HepG2 (cell line): ENCODE data around the gene LSR. TPM values are rescaled to one million over a fixed set of nuclear protein-coding genes. Genes with fewer than 3 reads are reported as not detected.
A peak's percentile ranks its signal among the peaks of the same experiment; 100 is the strongest.

ENCODE experiments used
- CEBPG ChIP-seq: IDR thresholded peaks from 2 replicates; pipeline ENCODE4 v1.6.1; 2016
- DR1 ChIP-seq: sonication (generic); formaldehyde crosslinking; IDR thresholded peaks from 2 replicates; pipeline ENCODE4 v1.8.0; 2021; ENCODE audit warnings: mild to moderate bottlenecking, missing genetic modification reagents, inconsistent platforms
- MEIS2 ChIP-seq: sonication (generic); formaldehyde crosslinking; IDR thresholded peaks from 2 replicates; pipeline ENCODE4 v1.9.0; 2021; ENCODE audit warnings: mild to moderate bottlenecking, missing genetic modification reagents
- NCOA2 ChIP-seq: sonication (generic); formaldehyde crosslinking; IDR thresholded peaks from 2 replicates; pipeline ENCODE4 v1.8.0; 2022; ENCODE audit warnings: inconsistent platforms
- PHF8 ChIP-seq: sonication (generic); formaldehyde crosslinking; IDR thresholded peaks from 2 replicates; pipeline ENCODE4 v1.5.0; 2020; ENCODE audit warnings: missing genetic modification reagents
- PTBP1 ChIP-seq: fragments of 200-400 bp; formaldehyde crosslinking; IDR thresholded peaks from 2 replicates; pipeline ENCODE4 v1.6.1; 2018; ENCODE audit warnings: low read length, low read depth; ENCODE audit not compliant: poor library complexity, severe bottlenecking
- XRCC5 ChIP-seq: fragments of 200-400 bp; formaldehyde crosslinking; optimal IDR thresholded peaks from 2 replicates; pipeline ENCODE3; 2017; ENCODE audit warnings: mild to moderate bottlenecking, low read length
- ZFP62 ChIP-seq: sonication (generic); formaldehyde crosslinking; IDR thresholded peaks from 2 replicates; pipeline ENCODE4 v1.4.0; 2020; ENCODE audit warnings: missing genetic modification reagents
- ZNF292 ChIP-seq: sonication (generic); formaldehyde crosslinking; IDR thresholded peaks from 2 replicates; pipeline ENCODE4 v1.8.1; 2022; ENCODE audit warnings: mild to moderate bottlenecking, low read depth, missing genetic modification reagents, borderline replicate concordance
- ZNF546 ChIP-seq: sonication (generic); formaldehyde crosslinking; conservative IDR thresholded peaks from 2 replicates; pipeline ENCODE4 v1.8.1; 2023; ENCODE audit warnings: mild to moderate bottlenecking, missing genetic modification reagents
- ZNF782 ChIP-seq: sonication (generic); formaldehyde crosslinking; IDR thresholded peaks from 2 replicates; pipeline ENCODE4 v1.4.0; 2020; ENCODE audit warnings: missing genetic modification reagents, mild to moderate bottlenecking, borderline replicate concordance
- polyA plus RNA-seq, 8 experiments: library from polyadenylated mRNA; depleted of rRNA in 3 of 8; stranded (reverse) in 7 of 8; unstranded in 1 of 8; fragments of >200 nt; fragmentation: Illumina TruSeq in 4 of 8; extraction: Trizol in 4 of 8; gene quantifications; 2 replicates each; pipeline versions ENCODE4 v1.2.1 to v1.2.3, GENCODE V29; 2011 to 2016; ENCODE audit warnings: low read depth in 4 of 8, missing spikeins in 1 of 8, mixed read lengths in 1 of 8; ENCODE audit not compliant: insufficient read depth in 1 of 8
- total RNA-seq, 5 experiments: library from RNA; depleted of rRNA; stranded (reverse); fragments of >200 nt; fragmentation: Illumina TruSeq; extraction: Trizol; gene quantifications; 2 replicates each; pipeline ENCODE4 v1.2.3, GENCODE V29; 2016; ENCODE audit warnings: low read depth in 1 of 5
- TF ChIP-seq, protein P1 (sequence below): sonication (generic); formaldehyde crosslinking; IDR thresholded peaks from 2 replicates; pipeline ENCODE4 v1.5.0; 2020; ENCODE audit warnings: mild to moderate bottlenecking, missing genetic modification reagents, borderline replicate concordance
- TF ChIP-seq, protein P2 (sequence below): sonication (generic); formaldehyde crosslinking; IDR thresholded peaks from 2 replicates; pipeline ENCODE4 v1.4.0; 2020; ENCODE audit warnings: missing genetic modification reagents
- TF ChIP-seq, protein P3 (sequence below): sonication (generic); formaldehyde crosslinking; IDR thresholded peaks from 2 replicates; pipeline ENCODE4 v1.5.1; 2020; ENCODE audit warnings: mild to moderate bottlenecking, missing genetic modification reagents
- TF ChIP-seq, protein P4 (sequence below): sonication (generic); formaldehyde crosslinking; IDR thresholded peaks from 2 replicates; pipeline ENCODE4 v1.5.0; 2020; ENCODE audit warnings: missing genetic modification reagents

LSR gene
- total and polyA plus RNA-seq, 2 of the 13 experiments (the other 11 are each of a cell fraction or from before 2014, with no cell fraction given): 29.2 to 79.2 TPM

DNA sequence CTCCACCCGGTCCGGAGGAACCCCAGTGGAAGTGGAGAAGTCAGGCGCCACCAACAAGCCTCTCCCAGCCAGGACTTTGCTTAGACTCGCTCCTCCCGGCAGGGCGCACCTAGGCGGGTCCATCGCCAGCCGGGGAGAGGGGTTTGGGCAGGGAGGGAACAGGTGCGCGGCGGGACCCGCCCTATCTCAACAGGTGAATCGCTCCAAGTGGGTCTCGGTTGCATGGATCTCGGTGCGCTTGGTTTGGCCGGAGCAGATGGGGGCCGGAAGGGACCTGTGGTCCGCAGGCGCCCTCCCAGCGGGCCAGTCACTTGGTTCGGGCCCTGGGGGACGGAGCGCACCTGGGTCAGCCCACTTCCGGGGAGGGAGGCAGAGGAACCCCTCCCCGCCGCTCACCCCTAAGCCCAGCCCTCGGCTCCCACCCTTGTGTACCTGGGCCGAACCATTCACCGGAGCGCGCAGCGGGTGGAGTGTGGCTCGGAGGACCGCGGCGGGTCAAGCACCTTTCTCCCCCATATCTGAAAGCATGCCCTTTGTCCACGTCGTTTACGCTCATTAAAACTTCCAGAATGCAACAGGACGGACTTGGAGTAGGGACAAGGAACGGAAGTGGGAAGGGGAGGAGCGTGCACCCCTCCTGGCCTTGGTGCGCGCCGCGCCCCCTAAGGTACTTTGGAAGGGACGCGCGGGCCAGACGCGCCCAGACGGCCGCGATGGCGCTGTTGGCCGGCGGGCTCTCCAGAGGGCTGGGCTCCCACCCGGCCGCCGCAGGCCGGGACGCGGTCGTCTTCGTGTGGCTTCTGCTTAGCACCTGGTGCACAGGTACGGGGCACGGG is at the start of gene LSR (continued):
- TF ChIP-seq, protein P1, sequence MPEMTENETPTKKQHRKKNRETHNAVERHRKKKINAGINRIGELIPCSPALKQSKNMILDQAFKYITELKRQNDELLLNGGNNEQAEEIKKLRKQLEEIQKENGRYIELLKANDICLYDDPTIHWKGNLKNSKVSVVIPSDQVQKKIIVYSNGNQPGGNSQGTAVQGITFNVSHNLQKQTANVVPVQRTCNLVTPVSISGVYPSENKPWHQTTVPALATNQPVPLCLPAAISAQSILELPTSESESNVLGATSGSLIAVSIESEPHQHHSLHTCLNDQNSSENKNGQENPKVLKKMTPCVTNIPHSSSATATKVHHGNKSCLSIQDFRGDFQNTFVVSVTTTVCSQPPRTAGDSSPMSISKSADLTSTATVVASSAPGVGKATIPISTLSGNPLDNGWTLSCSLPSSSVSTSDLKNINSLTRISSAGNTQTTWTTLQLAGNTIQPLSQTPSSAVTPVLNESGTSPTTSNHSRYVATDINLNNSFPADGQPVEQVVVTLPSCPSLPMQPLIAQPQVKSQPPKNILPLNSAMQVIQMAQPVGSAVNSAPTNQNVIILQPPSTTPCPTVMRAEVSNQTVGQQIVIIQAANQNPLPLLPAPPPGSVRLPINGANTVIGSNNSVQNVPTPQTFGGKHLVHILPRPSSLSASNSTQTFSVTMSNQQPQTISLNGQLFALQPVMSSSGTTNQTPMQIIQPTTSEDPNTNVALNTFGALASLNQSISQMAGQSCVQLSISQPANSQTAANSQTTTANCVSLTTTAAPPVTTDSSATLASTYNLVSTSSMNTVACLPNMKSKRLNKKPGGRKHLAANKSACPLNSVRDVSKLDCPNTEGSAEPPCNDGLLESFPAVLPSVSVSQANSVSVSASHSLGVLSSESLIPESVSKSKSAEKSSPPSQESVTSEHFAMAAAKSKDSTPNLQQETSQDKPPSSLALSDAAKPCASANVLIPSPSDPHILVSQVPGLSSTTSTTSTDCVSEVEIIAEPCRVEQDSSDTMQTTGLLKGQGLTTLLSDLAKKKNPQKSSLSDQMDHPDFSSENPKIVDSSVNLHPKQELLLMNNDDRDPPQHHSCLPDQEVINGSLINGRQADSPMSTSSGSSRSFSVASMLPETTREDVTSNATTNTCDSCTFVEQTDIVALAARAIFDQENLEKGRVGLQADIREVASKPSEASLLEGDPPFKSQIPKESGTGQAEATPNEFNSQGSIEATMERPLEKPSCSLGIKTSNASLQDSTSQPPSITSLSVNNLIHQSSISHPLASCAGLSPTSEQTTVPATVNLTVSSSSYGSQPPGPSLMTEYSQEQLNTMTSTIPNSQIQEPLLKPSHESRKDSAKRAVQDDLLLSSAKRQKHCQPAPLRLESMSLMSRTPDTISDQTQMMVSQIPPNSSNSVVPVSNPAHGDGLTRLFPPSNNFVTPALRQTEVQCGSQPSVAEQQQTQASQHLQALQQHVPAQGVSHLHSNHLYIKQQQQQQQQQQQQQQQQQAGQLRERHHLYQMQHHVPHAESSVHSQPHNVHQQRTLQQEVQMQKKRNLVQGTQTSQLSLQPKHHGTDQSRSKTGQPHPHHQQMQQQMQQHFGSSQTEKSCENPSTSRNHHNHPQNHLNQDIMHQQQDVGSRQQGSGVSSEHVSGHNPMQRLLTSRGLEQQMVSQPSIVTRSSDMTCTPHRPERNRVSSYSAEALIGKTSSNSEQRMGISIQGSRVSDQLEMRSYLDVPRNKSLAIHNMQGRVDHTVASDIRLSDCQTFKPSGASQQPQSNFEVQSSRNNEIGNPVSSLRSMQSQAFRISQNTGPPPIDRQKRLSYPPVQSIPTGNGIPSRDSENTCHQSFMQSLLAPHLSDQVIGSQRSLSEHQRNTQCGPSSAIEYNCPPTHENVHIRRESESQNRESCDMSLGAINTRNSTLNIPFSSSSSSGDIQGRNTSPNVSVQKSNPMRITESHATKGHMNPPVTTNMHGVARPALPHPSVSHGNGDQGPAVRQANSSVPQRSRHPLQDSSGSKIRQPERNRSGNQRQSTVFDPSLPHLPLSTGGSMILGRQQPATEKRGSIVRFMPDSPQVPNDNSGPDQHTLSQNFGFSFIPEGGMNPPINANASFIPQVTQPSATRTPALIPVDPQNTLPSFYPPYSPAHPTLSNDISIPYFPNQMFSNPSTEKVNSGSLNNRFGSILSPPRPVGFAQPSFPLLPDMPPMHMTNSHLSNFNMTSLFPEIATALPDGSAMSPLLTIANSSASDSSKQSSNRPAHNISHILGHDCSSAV: peak; percentile 96
- TF ChIP-seq XRCC5 (peak; percentile 13), NCOA2 (CRISPR knock-in tag) (peak; percentile 34; the same call in 1 of the 2 replicates), ZNF292 (no peak), ZFP62 (CRISPR knock-in tag) (no peak), PHF8 (CRISPR knock-in tag) (peak; percentile 82), ZNF546 (CRISPR knock-in tag) (peak; percentile 87), MEIS2 (CRISPR knock-in tag) (peak; percentile 87), CEBPG (CRISPR knock-in tag) (no peak), DR1 (CRISPR knock-in tag) (peak; percentile 96), PTBP1 (no peak), ZNF782 (CRISPR knock-in tag) (no peak; the same call in 1 of the 2 replicates)
- TF ChIP-seq, protein P2, sequence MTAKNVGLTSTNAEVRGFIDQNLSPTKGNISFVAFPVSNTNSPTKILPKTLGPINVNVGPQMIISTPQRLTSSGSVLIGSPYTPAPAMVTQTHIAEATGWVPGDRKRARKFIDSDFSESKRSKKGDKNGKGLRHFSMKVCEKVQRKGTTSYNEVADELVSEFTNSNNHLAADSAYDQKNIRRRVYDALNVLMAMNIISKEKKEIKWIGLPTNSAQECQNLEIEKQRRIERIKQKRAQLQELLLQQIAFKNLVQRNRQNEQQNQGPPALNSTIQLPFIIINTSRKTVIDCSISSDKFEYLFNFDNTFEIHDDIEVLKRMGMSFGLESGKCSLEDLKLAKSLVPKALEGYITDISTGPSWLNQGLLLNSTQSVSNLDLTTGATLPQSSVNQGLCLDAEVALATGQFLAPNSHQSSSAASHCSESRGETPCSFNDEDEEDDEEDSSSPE (CRISPR knock-in tag): peak; percentile 43
- TF ChIP-seq, protein P3, sequence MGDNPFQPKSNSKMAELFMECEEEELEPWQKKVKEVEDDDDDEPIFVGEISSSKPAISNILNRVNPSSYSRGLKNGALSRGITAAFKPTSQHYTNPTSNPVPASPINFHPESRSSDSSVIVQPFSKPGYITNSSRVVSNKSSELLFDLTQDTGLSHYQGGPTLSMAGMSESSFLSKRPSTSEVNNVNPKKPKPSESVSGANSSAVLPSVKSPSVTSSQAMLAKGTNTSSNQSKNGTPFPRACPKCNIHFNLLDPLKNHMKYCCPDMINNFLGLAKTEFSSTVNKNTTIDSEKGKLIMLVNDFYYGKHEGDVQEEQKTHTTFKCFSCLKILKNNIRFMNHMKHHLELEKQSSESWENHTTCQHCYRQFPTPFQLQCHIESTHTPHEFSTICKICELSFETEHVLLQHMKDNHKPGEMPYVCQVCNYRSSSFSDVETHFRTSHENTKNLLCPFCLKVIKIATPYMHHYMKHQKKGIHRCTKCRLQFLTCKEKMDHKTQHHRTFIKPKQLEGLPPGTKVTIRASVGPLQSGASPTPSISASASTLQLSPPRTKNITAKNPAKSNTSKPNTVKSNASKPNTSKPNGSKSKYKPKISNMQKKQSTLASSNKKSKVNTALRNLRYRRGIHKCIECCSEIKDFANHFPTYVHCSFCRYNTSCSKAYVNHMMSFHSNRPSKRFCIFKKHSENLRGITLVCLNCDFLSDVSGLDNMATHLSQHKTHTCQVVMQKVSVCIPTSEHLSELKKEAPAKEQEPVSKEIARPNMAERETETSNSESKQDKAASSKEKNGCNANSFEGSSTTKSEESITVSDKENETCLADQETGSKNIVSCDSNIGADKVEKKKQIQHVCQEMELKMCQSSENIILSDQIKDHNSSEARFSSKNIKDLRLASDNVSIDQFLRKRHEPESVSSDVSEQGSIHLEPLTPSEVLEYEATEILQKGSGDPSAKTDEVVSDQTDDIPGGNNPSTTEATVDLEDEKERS (CRISPR knock-in tag): 0 out of 2 replicates have a peak, but pooled peaks have one; percentile 29
- TF ChIP-seq, protein P4, sequence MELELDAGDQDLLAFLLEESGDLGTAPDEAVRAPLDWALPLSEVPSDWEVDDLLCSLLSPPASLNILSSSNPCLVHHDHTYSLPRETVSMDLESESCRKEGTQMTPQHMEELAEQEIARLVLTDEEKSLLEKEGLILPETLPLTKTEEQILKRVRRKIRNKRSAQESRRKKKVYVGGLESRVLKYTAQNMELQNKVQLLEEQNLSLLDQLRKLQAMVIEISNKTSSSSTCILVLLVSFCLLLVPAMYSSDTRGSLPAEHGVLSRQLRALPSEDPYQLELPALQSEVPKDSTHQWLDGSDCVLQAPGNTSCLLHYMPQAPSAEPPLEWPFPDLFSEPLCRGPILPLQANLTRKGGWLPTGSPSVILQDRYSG (CRISPR knock-in tag): 0 out of 2 replicates have a peak, but pooled peaks have one; percentile 5
